Tongue (tissue), 2 donors: ENCODE data around the gene MSN. TPM values are rescaled to one million over a fixed set of nuclear protein-coding genes. Genes with fewer than 3 reads are reported as not detected.
"Not testable (repeated sequence)": the region's sequence is repeated elsewhere in the genome, so short reads cannot be mapped to it uniquely, and the experiment has no call there.

ENCODE experiments used
- DNase-seq: peaks from one replicate; pipeline ENCODE4 v3.0.0-alpha.2; 2015
- total RNA-seq: library from RNA; depleted of rRNA; stranded (reverse); fragments of >200 nt; gene quantifications from one replicate; pipeline ENCODE4 v1.2.3, GENCODE V29; 2014

Gene MSN
- total RNA-seq, 1 donor from 2014 or later, result 101 TPM

GRCh38 chrX:65720381-65720964 lies 53.0 kb downstream of the MSN start:
- no peak for DNase-seq

- no peak for DNase-seq
These were observed 56.3 kb downstream of the MSN start for GRCh38 chrX:65723706-65724105.

- DNase-seq, result no peak
These were observed 59.3 kb downstream of the MSN start for GRCh38 chrX:65726715-65727114.

GRCh38 chrX:65731684-65732289 lies 64.3 kb downstream of the MSN start:
- no peak for DNase-seq

- no peak for DNase-seq
These were observed 73.5 kb downstream of the MSN start for GRCh38 chrX:65740909-65741308.

- DNase-seq, result no peak
These were observed 74.4 kb downstream of the MSN start for GRCh38 chrX:65741823-65742222.

GRCh38 chrX:65744965-65745364 lies 77.5 kb downstream of the MSN start:
- no peak for DNase-seq

GRCh38 chrX:65745427-65745826 lies 78.0 kb downstream of the MSN start:
- no peak for DNase-seq

GRCh38 chrX:65745992-65746391 lies 78.5 kb downstream of the MSN start:
- peak; percentile 12 for DNase-seq

- DNase-seq, result no peak
These were observed 83.4 kb downstream of the MSN start for GRCh38 chrX:65750674-65751469.

GRCh38 chrX:65751519-65751918 lies 84.1 kb downstream of the MSN start:
- DNase-seq, result no peak

GRCh38 chrX:65752294-65752693 lies 84.8 kb downstream of the MSN start:
- no peak for DNase-seq

GRCh38 chrX:65755786-65756185 lies 88.3 kb downstream of the MSN start:
- no peak for DNase-seq

GRCh38 chrX:65757943-65758342 lies 90.5 kb downstream of the MSN start:
- DNase-seq, result no peak

- DNase-seq, result no peak
These were observed 91.1 kb downstream of the MSN start for GRCh38 chrX:65758505-65758904.

GRCh38 chrX:65759525-65759924 lies 92.1 kb downstream of the MSN start:
- DNase-seq, result not testable (repeated sequence)

- DNase-seq, result no peak
These were observed 102.3 kb downstream of the MSN start for GRCh38 chrX:65769564-65770292.

GRCh38 chrX:65772842-65773241 lies 105.4 kb downstream of the MSN start:
- DNase-seq, result no peak

- no peak for DNase-seq
These were observed 114.4 kb downstream of the MSN start for GRCh38 chrX:65781845-65782244.

GRCh38 chrX:65783746-65784145 lies 116.3 kb downstream of the MSN start:
- DNase-seq, result no peak
